ENCODE data around the gene COL4A4. TPM values are rescaled to one million over a fixed set of nuclear protein-coding genes. Genes with fewer than 3 reads are reported as not detected.
"Not testable (repeated sequence)": the region's sequence is repeated elsewhere in the genome, so short reads cannot be mapped to it uniquely, and the experiment has no call there.

COL4A4 gene
- total RNA-seq, 1 donor from 2014 or later, result 9.8 TPM

- ATAC-seq; intact Hi-C loops (cut with micrococcal nuclease); DNase-seq: not testable (repeated sequence)
Measured at GRCh38 chr2:227171779-227172178, 7.8 kb upstream of the COL4A4 start.

- peak; percentile 53 for DNase-seq
Measured at GRCh38 chr2:227164763-227165291, 822 bp upstream of the COL4A4 start.

GRCh38 chr2:227163485-227163997, 464 bp downstream of the COL4A4 start:
- ATAC-seq (peak; percentile 53), DNase-seq (peak; percentile 43)
- intact Hi-C loops (cut with micrococcal nuclease), result no loop called here

More at GRCh38 chr2:227164763-227165291, 822 bp upstream of the COL4A4 start:
- intact Hi-C loops (cut with micrococcal nuclease), result no loop called here
- ATAC-seq, result peak; percentile 24

DNA sequence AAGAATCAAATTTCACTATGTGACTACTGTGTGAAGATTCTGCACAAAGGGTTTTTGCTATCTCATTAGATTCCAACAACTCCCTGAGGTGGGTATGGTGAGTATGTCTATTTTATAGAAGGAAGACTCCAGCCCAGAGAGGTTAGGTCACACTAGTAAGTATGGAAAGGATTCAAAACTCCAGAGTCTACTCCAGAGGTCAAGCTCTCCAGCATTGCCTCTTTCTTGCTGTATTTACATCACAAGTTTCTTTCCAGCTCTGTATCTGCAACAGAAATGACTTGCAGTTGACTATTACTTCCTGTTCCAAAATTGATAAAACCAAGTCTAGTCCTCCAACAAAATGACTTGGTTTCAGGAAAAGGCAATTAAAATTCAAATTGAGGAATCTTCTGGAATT, 2.1 kb downstream of the COL4A4 start:
- intact Hi-C loops (cut with micrococcal nuclease), result no loop called here
- DNase-seq (no peak), ATAC-seq (no peak)

- intact Hi-C loops (cut with micrococcal nuclease), result no loop called here
- no peak for DNase-seq
- ATAC-seq, result no peak
Measured at GRCh38 chr2:227160164-227160563, 3.8 kb downstream of the COL4A4 start.

DNA sequence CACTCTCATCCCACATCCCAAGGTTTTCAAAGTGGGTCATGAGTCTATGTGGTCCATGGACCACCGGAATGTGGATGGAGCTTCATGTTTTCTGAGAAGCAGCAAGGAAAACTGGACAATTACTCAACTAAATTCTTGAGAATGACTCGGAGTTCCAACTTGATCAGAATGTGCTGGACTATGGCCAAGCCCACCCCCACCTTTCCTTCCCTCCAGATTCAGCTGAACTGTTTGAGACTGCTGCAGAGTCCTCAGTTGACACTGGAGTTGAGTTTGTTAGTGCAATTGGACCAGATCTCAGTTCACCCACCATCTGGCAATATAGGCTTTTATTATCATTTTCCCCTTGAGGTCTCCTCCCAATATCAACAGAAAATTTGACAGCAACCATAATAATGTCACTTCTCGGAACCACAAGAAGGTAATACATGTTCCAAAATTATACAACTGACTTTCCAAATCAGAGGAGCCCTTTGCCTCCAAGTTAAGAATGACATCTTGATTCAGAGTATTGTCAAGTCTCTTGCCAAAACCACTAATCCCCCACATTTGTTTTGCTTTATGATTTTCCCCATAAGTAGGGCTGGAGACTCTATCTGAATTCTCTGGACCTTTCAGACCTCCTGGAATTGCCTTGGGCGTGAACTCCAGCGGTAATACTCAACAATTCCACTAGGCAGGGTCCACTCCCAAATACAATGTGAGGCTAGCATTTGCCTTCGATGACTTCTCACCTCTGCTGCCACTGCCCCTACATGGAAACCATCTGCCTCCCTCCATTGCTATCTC, 8.8 kb downstream of the COL4A4 start:
- intact Hi-C loops (cut with micrococcal nuclease), result no loop called here
- peak; percentile 74 for DNase-seq
- peak; percentile 80 for ATAC-seq

DNA sequence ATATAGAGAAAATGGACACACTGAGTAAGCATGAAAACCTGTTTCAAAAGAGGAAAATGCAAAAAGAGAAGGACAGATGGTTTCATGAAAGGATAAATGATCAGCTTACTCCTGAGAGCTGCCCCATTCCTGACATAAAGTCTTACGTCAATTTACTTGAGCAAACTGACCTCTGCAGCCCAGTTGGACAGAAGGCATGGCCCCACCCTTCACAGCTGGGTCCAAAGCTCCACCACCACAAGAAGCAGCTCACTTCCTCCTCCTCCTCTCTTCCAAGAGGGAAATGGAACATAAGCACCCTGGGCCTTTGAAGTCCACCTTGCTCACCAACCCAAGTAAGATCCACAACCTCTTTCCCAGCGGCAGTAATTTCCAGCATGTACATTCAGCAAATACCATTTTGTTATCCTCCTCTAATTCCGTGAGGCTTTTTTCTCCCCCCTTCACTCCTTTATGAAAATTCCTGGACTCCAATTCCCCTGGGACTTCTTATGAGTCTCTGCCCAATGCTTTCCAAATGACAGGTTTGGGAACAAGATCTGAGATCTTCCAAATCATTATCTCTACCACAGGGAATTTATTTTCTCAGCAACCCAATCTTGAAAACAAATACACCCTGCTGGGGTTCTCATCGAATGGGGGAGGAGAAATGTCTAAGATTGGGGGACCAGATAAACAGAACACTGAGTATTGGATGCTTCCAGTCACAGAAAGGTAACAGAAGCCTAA, 10.1 kb downstream of the COL4A4 start:
- intact Hi-C loops (cut with micrococcal nuclease), result no loop called here

DNA sequence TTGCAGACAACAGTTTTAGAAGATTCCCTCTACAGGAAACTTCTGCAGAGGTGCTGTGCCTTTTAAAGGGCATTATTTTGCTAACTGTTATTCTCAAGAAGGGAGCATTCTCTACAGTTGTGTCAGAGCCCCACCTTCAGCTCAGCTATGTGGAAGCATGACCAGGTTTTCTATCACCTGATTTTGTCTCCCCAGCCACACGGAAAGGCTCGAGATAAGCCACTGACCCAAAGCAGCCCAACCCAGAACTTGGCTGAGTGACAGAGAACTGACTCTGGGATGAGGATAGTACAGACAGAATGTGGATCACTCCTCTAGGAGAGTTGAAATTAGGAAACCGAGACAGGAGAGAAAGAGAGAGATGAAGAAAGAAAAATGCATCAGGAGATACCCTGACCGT, 10.7 kb downstream of the COL4A4 start:
- peak; percentile 47 for ATAC-seq
- no peak for DNase-seq
- intact Hi-C loops (cut with micrococcal nuclease), result no loop called here

More for the DNA sequence above, 10.1 kb downstream of the COL4A4 start:
- ATAC-seq (peak; percentile 87), DNase-seq (peak; percentile 66)

DNA sequence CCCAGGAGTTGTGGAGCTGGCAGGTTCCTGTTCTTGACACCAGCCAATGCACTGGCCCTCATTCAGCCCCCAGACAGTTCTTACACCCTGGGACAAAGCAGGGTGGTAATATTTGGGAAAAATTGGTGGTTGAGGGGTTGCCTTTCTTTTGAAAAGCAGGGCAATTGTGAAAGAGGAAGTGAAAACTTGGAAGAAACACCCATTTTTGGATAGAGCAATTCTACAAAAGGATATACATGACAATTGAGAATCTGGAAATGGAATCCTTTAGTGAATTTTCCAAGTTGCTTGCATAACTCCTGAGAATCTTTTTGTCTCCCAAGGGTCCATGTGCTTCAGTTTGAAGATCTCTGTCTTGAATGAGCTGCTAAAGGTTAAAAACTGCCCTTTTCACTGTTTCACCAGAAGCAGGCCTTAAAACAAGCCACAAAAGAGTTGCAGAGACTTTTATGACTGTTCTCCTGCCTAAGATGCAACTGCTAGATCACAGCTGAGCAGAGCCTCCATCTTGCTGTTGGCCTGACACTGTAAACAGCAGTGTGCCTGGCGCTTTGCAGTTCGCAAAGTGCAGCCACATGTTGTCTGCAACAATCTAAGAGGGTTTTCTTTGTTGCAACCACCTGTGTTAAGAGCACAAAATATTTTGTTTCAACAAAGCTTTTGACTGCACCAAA, 11.8 kb downstream of the COL4A4 start:
- ATAC-seq, result no peak

GRCh38 chr2:227150222-227150936, 13.6 kb downstream of the COL4A4 start:
- intact Hi-C loops (cut with micrococcal nuclease), result no loop called here
- no peak for DNase-seq
- no peak for ATAC-seq

More for the DNA sequence above, 11.8 kb downstream of the COL4A4 start:
- no peak for DNase-seq
- intact Hi-C loops (cut with micrococcal nuclease), result no loop called here

- intact Hi-C loops (cut with micrococcal nuclease), result no loop called here
- ATAC-seq, result no peak
- DNase-seq, result no peak
Measured at GRCh38 chr2:227148106-227148505, 15.9 kb downstream of the COL4A4 start.

- DNase-seq, result no peak
- intact Hi-C loops (cut with micrococcal nuclease), result no loop called here
- ATAC-seq, result no peak
Measured at GRCh38 chr2:227147023-227147422, 17.0 kb downstream of the COL4A4 start.

GRCh38 chr2:227146456-227146855, 17.5 kb downstream of the COL4A4 start:
- DNase-seq (no peak), ATAC-seq (no peak)
- intact Hi-C loops (cut with micrococcal nuclease), result no loop called here

DNA sequence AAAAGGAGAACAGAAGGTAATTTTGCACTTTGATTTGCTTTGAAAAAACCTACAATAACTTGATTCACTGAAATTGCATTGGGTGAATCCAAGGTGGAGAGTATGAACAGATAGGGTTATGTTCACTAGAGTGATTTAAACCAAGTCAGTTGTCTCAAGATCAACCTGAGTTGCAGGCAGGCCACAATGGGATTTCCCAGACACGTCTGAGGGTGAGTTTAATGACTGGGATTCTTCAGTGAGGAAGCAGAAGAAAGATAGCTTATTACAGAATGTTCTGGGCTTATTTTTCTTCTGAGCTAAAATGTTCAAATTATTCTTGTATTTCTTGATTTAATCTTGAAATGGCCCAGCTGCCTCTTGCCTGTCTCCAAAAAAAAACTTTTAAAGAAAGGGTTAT, 20.1 kb downstream of the COL4A4 start:
- intact Hi-C loops (cut with micrococcal nuclease), result no loop called here
- DNase-seq (no peak), ATAC-seq (peak; percentile 62)

GRCh38 chr2:227141301-227141700, 22.7 kb downstream of the COL4A4 start:
- no peak for ATAC-seq
- no peak for DNase-seq
- intact Hi-C loops (cut with micrococcal nuclease), result no loop called here

GRCh38 chr2:227134591-227134990, 29.4 kb downstream of the COL4A4 start:
- ATAC-seq (no peak), DNase-seq (no peak)
- intact Hi-C loops (cut with micrococcal nuclease), result no loop called here

DNA sequence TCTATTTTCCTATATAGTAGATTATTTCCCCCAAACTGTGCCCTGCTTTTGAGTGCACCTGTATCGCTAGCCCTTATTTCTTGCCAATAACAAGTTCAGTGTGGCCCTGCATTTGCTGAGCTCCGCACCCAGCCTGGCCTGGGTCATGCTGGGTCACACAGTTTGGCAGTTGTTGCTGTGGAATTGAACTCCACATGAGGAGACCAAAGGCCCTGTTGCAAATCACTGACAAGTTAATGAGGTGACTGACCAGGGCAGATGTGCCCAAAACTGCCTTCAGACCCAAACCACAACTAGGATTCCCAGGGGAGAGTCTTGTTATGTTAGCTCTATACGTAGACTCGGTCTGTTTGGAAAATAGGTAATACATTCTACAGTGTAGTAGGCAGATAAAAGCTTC, 31.0 kb downstream of the COL4A4 start:
- DNase-seq (no peak), ATAC-seq (peak; percentile 17)
- intact Hi-C loops (cut with micrococcal nuclease), result no loop called here

DNA sequence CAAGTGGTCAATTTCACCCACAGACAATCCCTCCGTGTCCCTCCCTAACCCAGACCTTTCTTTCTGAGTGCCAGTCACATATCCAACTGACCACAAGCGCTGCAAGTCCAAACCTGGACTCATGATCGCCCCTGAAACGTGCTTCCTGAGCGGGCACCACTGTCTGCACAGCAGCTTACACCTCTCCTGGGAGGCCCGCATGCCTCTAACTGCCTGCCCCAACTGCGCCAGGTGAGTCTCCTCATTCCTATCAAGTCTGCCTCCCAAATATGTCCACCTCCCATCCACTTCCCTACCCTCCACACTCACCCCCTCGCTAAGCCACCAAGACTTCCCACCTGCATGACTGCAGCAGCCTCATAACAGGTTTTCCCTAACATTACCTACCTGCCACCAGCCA, 33.4 kb downstream of the COL4A4 start:
- intact Hi-C loops (cut with micrococcal nuclease), result no loop called here
- DNase-seq, result no peak
- ATAC-seq, result no peak

GRCh38 chr2:227127201-227127600, 36.8 kb downstream of the COL4A4 start:
- ATAC-seq (peak; percentile 60), DNase-seq (no peak)
- intact Hi-C loops (cut with micrococcal nuclease), result no loop called here
